GM21528 (cell line): Measurements from ENCODE around the gene RNF145.
"Not testable (repeated sequence)": the region's sequence is repeated elsewhere in the genome, so short reads cannot be mapped to it uniquely, and the experiment has no call there.

Experiments
- ATAC-seq: cut with Tn5 transposase; IDR thresholded peaks from one replicate; pipeline ENCODE4 v1.9.1; 2021; ENCODE audit warnings: mild to moderate bottlenecking, moderate library complexity; ENCODE audit not compliant: unreplicated experiment, low FRiP score

Gene RNF145

GRCh38 chr5:159123189-159123588 lies 86.2 kb downstream of the RNF145 start:
- no peak for ATAC-seq

- no peak for ATAC-seq
Measured at GRCh38 chr5:159121061-159121460, 88.3 kb downstream of the RNF145 start.

GRCh38 chr5:159120446-159120845 lies 88.9 kb downstream of the RNF145 start:
- ATAC-seq, result no peak

- not testable (repeated sequence) for ATAC-seq
Measured at GRCh38 chr5:159119842-159120241, 89.5 kb downstream of the RNF145 start.

- ATAC-seq, result not testable (repeated sequence)
Measured at GRCh38 chr5:159118958-159119659, 90.2 kb downstream of the RNF145 start.

- ATAC-seq, result no peak
Measured at GRCh38 chr5:159113405-159113804, 95.9 kb downstream of the RNF145 start.

- ATAC-seq, result no peak
Measured at GRCh38 chr5:159112436-159112835, 96.9 kb downstream of the RNF145 start.
